ENCODE results near the gene FCHSD2. TPM values are rescaled to one million over a fixed set of nuclear protein-coding genes. Genes with fewer than 3 reads are reported as not detected.

The FCHSD2 gene
- total and polyA plus RNA-seq, 10 donors: 30.2 to 129 (median 69.7) TPM

- peaks cover 23 to 79% (median 34%) of the 10 kb centered on the region in 6 donors for H3K4me1 ChIP-seq
- H3K4me3 ChIP-seq: no peak overlapping the region
- no peaks in the 10 kb centered on the region for H3K9me3 ChIP-seq
- intact Hi-C loops (cut with DNase I; ENCODE audit: low total_unique reads): no loop called here
- no peaks in the 10 kb centered on the region for H3K27me3 ChIP-seq (replicated peaks in 1 of 7)
- no peak for DNase-seq
- no peak for TF ChIP-seq POLR2A (IDR thresholded peaks at IDR 0.05)
- no peak for TF ChIP-seq POLR2AphosphoS5 (IDR thresholded peaks at IDR 0.05)
- no peak for TF ChIP-seq CTCF (IDR thresholded peaks at IDR 0.05 in 8 of 11, conservative IDR thresholded peaks at IDR 0.05 in 3 of 11)
- H3K27ac ChIP-seq: peak overlapping the region in 6 of 8 donors; percentile 21 to 77 (median 62)
- peaks cover 0 to 44% (median 13%) of the 10 kb centered on the region in 6 donors for H3K36me3 ChIP-seq
- 49 to 70% (median 66%) methylated on average over 4 of the region's 4 CpGs for WGBS, 5 donors
These were observed 56.8 kb downstream of the FCHSD2 start for GRCh38 chr11:73085189-73085875.

GRCh38 chr11:73078631-73079030 lies 63.5 kb downstream of the FCHSD2 start:
- no peak for TF ChIP-seq POLR2AphosphoS5 (IDR thresholded peaks at IDR 0.05)
- TF ChIP-seq POLR2A (IDR thresholded peaks at IDR 0.05): no peak
- no peak for TF ChIP-seq CTCF (IDR thresholded peaks at IDR 0.05 in 8 of 11, conservative IDR thresholded peaks at IDR 0.05 in 3 of 11)
- 95 to 99% (median 97%) methylated on average over 9 of the region's 9 CpGs for WGBS, 5 donors
- no peaks in the 10 kb centered on the region for H3K27me3 ChIP-seq (replicated peaks in 1 of 7)
- H3K4me1 ChIP-seq: peaks cover 12 to 65% (median 19%) of the 10 kb centered on the region in 6 donors
- DNase-seq: no peak
- H3K27ac ChIP-seq: no peak overlapping the region
- no peak overlapping the region for H3K4me3 ChIP-seq
- intact Hi-C loops (cut with DNase I; ENCODE audit: low total_unique reads): no loop called here
- H3K36me3 ChIP-seq: peaks cover 0 to 70% (median 25%) of the 10 kb centered on the region in 6 donors
- peaks cover 0 to 11% (median 9%) of the 10 kb centered on the region in 8 donors for H3K9me3 ChIP-seq

- TF ChIP-seq POLR2A (IDR thresholded peaks at IDR 0.05) (no peak), CTCF (IDR thresholded peaks at IDR 0.05 in 8 of 11, conservative IDR thresholded peaks at IDR 0.05 in 3 of 11) (no peak), POLR2AphosphoS5 (IDR thresholded peaks at IDR 0.05) (no peak)
- peaks cover 21 to 65% (median 31%) of the 10 kb centered on the region in 6 donors for H3K4me1 ChIP-seq
- H3K4me3 ChIP-seq: no peak overlapping the region
- H3K9me3 ChIP-seq: peaks cover 0 to 11% (median 9%) of the 10 kb centered on the region in 8 donors
- H3K36me3 ChIP-seq: peaks cover 0 to 58% (median 20%) of the 10 kb centered on the region in 6 donors
- intact Hi-C loops (cut with DNase I; ENCODE audit: low total_unique reads): no loop called here
- DNase-seq: no peak
- no peaks in the 10 kb centered on the region for H3K27me3 ChIP-seq (replicated peaks in 1 of 7)
- no peak overlapping the region for H3K27ac ChIP-seq
These were observed 64.7 kb downstream of the FCHSD2 start for GRCh38 chr11:73077454-73077853.

GRCh38 chr11:73074319-73074718 lies 67.8 kb downstream of the FCHSD2 start:
- Histone ChIP-seq H3K27me3 (replicated peaks in 1 of 7) (no peaks in the 10 kb centered on the region), H3K4me1 (peaks cover 37 to 81% (median 53%) of the 10 kb centered on the region in 6 donors), H3K27ac (peak overlapping the region in 4 of 8 donors; percentile 68 to 78 (median 76)), H3K36me3 (peaks cover 0 to 29% (median 11%) of the 10 kb centered on the region in 6 donors), H3K9me3 (peaks cover 0 to 11% (median 9%) of the 10 kb centered on the region in 8 donors), H3K4me3 (no peak overlapping the region)
- no peak for DNase-seq
- intact Hi-C loops (cut with DNase I; ENCODE audit: low total_unique reads): no loop called here
- TF ChIP-seq POLR2AphosphoS5 (IDR thresholded peaks at IDR 0.05) (no peak), CTCF (IDR thresholded peaks at IDR 0.05 in 8 of 11, conservative IDR thresholded peaks at IDR 0.05 in 3 of 11) (no peak), POLR2A (IDR thresholded peaks at IDR 0.05) (no peak)
- WGBS, 5 donors: 82 to 86% (median 82%) methylated on average over 1 of the region's 1 CpG
